GM19324 (cell line): Measurements from ENCODE around the gene SLAMF1.

Experiments
- ATAC-seq: cut with Tn5 transposase; IDR thresholded peaks from one replicate; pipeline ENCODE4 v1.9.1; 2021; ENCODE audit warnings: mild to moderate bottlenecking, moderate library complexity; ENCODE audit not compliant: unreplicated experiment, low FRiP score

The SLAMF1 gene

DNA sequence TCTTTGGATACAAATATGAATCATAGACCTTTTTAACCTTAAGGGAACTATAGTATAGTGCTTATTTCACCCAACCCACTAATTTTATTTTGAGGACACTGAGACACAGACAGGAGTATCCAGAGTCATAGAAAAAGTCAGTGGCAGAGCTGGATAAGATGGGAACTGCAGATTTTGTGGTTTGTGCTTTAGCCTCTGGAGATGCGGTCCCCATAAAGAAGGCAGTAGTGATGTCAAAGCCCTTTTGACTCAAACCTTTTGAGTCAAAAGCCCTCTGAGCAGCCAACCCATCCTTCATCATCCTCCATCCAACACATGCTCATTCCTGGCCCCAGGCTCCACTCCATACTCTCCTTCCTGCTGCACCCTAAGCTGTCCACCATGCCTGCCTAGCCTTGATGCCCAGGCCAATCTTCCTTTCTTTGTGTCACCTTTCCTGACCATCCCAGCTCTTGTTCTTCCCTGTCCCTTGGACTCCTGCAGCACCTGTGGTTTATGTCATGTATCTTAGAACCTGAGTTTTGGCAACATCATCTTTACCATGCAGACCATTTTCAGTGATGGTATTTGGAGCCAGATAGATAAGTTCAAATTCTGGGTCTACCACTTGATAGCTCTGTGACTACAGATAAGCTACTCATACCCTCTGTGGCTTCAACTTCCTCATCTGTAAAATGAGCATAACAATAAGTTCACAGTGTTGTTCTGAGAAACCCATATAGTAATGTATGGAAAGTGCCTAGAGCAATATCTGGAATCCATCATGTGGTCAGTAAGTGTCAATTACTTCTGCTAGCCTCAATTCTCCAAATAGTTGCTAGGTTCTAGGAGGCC, 20.1 kb downstream of the SLAMF1 start:
- no peak for ATAC-seq

DNA sequence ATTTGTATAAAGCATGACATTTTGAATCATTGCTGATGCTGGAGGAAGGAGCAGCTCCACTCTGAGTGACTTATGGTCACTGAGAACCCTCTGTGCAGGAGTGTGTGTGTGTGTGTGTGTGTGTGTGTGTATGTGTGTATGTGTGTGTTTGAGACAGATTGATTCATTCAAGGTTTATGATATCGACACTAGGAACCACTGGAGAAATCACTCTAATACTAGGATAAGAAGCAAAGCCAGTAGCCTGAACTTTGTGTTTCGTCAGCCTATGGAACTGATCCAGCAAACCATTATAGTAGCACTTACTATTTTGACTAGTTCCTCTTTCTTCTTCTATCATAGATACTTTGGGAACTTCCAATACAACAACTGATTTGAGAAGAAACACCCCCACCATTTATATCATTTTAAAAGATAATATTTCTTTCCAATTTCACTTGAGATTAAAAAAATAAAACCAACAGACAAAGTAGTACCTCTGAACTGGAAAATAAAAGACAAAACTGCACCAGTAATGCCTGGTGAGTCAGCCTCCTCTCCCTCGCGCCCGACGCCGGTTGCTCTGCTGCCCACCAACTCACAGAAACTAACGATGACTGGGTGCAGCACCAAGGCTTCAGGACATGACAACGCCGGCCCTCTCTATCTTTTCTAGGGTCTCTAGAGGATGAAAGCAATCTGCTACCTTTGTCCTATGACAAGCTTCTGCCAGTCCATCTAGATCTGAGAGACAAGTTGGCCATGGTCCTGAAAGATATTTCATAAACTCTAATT, 20.9 kb downstream of the SLAMF1 start:
- no peak for ATAC-seq

DNA sequence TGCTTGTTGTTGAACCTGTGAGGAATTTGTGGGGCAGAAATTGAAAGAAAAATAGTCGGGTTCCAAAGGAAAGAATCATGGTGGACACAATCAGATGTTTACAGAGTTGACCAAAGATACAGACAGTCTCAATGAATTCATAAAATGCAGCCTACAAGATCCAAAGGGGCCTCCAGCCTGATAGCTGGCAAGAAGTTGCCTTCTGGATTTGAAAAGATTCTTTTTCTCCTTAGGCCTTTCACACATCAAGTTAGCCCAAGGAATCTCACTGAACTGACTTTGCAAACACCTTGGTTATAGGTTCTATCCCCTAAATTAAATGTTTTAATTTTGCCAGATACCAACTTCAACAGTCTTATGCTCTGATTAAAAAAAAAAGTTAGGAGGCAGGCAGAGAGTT, 21.5 kb downstream of the SLAMF1 start:
- no peak for ATAC-seq

DNA sequence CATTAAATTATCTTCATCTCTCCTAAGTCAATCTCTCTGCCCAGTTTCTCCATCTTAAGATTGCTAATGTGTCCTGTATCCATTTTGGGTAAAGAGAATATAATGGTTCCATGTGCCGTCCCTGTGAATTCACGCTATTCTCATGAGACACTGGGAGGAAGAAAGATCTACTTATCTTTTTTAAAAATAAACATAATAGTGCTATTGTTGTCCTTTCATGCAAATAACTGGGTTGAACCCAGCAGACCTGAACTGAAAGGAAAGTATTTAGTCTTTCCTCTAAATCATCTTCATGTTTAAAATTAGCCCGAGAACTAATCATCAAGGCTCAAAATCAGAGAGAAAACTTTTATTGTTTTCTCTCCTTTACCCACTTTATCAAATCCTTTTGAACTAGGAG, 22.4 kb downstream of the SLAMF1 start:
- no peak for ATAC-seq

DNA sequence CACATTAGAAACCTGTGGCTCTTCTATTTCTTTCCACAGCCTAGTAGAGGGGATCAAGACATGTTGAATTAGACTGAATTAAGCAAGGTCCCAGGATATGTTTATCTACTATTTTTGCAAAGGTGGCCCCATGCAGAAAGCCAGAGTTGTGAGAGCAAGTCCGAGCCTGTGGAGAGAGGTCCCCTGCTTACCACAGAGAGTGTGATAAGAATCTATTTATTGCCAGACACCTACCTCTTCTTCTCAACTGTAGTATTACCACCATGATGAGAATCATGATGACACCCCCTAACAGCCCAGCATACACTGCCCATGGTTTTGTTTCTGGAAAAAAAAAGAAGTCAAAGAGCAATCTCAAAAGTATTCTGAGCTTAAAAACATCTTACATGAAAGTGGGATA, 23.0 kb downstream of the SLAMF1 start:
- no peak for ATAC-seq

DNA sequence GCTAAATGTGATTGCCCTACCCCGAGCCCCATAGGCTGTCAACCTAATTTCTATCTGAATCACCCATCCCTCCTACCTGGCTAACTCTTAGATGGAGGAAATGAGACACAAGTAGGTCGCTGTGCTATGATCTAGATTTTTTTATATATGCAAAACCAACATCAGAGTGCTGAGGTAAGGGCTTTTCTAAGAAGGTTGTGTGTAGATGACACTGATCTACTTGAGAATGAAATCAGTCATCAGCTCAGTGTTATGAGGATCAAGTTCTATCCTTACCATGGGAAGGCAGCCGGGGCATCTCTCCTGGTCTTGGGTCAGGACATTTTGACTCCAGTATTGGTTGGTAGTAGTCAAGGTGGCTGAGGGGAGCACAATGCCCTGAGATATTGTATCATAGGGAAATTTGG, 23.6 kb downstream of the SLAMF1 start:
- no peak for ATAC-seq

DNA sequence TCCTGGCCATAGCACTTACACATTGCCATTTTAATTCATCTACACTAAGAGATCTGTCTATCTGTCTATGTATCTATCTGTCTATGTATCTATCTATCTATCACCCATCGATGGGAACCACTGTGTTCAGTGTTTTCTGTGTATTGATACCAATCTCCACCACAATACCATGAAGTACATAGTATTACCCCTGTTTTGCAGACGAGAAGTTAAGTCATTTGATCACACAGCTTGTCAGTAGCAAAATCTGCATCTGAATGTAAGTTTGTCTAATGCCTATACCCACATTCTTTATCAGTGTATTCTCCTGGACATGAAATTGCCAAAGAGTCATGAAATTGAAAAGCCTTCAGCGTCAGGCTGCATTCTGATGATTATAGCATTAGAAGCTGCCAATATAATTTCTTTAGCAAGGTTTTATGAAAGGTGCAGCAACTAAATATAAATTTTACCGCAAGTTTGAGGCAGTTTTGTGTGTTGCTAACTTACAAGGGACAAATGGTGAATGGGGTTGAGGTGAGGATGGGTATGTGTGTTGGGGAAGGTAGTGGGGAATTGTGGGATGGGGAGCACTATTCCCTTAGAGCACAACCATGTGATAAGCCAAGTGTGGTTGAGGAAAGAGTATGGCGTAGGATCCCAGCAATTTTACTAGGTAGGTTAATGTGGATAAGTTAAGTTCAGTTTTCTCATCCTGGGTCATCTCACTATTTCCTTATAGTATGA, 24.2 kb downstream of the SLAMF1 start:
- no peak for ATAC-seq

DNA sequence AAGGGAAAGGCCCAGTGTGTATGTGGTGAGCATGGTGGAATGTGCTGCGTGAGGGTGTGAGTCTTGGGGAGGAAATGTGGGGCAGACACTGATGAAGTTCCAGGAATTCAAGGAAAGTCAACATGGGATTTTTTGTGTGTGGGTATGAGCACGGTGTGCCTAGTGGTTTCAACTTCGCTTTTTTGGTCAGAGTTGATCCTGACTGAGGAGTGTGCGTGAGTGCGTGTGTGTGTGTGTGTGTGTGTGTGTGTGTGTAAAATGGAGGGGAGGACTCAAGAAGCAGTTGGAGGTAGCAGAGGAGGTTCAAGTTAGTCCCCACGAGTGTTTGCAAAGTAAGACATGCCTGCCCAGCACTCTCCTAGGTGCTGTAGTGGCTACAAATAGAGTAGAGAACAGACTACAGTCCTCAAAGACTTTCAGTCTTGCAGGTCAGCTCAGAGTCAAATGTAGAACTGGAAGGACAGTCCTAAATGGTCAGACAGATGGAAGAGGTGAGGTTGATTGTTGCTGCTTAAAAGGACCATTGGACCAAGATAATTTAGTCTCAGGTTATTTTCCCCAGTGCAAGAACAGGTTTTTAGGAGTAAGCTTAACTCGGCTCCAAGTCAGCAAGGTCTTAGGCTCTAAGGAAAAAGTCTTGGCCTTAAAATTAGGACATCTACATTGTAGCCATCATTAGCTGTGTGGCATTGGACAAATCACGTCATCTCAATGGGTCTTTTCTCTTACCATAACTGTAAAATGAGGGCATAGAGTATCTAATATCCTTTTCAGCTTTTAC, 25.0 kb downstream of the SLAMF1 start:
- ATAC-seq, result no peak

DNA sequence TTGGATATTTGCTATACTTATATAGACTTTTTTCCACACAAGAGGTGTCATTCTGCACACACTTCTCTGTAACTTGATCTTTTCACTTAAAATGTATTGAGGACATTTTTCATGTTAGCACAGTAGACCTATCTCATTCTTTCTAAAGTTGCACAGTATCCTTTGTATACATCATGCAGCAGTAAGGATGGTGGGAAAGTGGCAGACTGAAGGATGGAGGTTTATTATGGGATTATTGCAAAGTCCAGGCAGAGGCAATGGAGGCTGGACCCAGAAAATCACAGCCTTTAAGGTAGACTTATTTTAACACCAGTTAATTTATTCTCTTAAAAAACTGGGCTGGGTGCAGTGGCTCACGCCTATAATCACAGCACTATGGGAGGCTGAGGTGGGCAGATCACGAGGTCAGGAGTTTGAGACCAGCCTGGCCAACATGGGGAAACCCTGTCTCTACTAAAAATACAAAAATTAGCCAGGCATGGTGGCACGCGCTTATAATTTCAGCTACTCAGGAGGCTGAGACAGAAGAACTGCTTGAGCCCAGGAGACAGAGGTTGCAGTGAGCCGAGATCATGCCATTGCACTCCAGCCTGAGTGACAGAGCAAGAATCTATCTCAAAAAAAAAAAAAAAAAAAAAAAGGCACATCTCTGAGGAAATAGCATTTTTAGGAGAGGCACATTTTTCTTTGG, 25.8 kb downstream of the SLAMF1 start:
- no peak for ATAC-seq

DNA sequence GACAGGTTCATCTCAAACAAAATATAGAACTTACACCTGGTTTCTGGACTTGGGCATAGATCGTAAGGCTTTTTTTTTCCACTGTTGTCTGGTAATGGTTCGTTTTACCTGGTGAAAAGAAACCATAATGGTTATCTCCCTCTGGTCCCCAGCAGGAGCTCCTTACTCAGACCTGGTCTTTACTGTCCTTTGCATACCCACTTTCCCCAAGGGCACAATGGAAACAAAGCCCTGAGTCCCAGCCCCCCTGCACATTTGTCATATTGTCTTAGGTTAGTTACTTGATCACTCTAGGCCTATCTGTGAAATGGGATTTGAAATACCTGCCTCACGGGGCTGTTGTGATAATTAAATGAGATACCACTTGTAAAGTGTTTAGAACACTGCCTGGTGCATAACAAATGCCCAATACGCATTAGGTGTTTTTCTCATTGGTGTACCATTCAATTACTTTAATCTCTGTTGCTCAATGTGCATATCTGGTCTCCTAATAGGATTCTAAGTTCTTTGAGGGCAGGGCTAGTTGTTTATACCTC, 27.0 kb downstream of the SLAMF1 start:
- no peak for ATAC-seq

DNA sequence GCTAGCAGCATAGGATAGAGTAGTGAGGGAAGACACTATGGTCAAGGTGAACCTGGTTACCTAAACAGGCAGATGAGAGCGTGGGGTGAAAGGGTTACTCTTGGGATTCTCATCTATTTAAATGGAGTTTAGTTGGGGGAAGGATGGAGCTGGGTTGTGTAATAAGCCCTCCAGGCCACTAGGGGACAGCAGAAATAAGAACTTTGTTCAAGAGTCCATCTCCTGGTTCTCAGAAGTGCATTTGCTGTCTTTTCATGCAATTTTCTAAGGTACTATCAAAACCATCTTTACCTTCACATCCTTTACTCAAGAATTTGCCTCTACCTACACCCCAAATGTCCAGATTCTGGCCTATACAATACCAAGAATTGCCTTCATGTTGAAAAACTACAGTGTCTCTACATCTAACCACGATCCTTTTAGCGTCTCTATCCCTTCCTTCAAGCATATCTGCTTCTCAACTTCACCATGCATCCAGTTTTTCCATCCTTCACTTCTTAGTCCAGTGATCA, 28.0 kb downstream of the SLAMF1 start:
- no peak for ATAC-seq

DNA sequence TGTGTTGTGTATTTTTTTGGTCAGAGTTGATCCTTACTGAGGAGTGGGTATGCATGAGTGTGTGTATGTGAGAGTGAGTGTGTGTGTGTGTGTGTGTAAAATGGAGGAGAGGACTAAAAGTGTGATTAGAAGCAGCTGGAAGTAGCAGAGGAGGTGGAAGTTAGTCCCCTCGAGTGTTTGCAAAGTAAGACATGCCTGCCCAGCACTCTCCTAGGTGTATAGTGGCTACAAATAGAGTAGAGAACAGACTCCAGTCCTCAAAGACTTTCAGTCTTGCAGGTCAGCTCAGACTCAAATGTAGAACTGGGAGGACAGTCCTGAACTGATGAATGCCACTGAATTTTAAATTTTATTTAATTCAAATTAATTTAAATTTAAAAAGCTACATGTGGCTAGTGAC, 28.5 kb downstream of the SLAMF1 start:
- ATAC-seq, result no peak

DNA sequence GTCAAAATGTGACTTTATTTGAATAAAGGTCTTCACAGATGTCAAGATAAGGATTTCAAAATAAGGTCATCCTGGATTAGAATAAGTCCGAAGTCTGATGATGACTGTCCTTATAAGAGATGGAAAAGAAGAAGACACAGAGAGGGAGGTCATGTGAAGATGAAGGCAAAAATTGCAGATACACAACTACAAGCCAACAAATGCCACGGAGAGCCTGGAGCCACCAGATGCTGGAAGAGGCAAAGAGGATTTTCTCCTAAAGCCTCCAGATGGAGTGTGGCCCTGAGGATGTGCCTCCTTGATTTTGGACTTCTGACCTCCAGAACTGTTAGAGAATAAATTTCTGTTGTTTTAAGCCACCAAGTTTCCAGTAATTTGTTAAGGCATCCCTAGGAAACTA, 31.2 kb downstream of the SLAMF1 start:
- ATAC-seq, result no peak

DNA sequence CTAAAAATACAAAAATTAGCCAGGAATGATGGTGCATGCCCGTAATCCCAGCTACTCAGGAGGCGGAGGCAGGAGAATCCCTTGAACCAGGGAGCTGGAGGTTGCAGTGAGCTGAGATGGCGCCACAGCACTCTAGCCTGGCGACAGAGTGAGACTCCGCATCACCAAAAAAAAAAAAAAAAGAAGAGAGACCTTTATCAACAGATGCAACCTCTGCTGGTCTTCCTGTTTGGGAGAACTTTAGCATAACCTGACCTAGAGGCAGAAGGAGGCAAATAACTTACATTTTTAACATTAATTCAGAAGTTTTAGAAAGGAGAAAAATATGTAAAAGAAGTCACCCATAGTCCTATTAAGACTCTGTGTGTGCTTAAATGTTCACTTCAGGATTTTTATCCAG, 32.4 kb downstream of the SLAMF1 start:
- no peak for ATAC-seq

DNA sequence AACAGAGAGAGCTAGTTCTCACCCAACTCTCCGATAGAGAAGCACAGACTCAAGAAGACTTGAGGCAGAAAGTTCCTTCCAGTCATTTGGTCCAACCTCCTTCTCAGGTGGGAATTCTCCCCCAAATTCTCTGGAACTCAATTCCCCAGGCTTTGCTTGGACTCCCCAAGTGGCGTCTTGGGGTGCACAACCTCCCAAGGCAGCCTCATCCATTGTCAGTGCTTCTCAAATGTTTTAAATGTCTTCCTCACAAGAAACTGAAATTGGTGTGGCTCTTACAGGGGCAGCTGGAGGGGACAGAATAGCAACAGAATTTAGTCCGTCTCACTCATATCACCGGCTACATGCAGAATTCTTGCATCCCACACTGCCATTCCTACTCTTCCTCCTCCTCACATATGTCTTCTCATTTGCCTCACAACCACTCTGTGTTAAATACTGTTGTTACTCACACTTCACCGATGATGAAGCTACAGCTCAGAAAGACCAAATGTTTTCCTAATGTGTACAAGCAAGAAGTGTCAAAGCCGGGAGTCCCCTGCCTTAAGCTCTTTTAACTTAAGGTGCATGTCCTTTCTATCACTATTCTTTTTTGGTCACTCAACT, 34.1 kb downstream of the SLAMF1 start:
- no peak for ATAC-seq

DNA sequence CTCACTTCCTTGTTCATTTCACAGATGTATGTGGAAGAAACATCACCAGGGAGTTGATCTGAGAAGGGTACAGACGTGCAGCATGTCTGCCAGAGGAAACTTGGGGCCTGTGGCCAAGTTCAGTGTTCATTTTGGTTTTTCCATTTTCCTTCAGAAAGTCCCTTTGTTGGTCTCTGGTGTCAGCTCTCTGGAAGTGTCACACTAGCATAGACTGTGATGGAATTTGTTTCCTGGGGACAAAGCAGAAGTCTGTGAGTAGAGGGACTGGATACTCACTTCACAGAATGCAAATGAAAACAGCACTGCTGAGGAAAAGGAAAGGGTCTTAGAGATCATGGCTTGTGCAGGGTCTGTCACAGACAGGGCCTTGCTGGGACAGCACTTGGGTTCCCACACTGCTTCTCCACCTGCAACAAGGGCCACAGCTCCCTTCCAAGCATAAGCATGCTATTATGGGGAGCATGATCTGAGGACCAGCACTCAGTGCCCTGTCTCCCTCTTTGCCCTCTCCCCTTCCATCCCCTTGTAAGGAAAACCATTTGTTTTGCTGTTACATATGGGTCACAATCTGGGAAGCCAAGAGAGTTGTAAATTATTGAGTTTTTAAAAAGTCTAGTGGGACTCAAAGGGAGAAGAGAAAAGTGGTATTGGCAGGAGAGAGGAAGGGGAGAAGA, 36.1 kb downstream of the SLAMF1 start:
- ATAC-seq, result no peak

DNA sequence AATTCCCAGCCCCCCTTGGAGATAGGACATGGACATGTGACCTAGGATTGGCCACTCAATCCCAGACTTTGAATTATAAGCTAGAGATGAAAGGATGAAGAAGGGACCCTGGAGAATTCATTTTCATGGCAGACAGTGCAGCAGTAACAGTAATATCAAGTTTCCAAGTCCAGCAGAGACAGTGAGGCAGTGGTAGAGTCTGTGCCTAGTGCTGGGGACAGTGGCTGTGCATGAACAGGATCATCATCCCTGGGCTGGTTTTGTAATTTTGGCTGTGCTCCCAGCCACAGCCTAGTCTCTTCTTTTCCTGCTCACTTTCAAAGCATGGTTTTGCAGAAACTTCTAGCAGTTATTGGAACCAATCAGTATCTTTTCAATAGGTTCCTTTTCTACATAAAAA, 37.9 kb downstream of the SLAMF1 start:
- no peak for ATAC-seq

DNA sequence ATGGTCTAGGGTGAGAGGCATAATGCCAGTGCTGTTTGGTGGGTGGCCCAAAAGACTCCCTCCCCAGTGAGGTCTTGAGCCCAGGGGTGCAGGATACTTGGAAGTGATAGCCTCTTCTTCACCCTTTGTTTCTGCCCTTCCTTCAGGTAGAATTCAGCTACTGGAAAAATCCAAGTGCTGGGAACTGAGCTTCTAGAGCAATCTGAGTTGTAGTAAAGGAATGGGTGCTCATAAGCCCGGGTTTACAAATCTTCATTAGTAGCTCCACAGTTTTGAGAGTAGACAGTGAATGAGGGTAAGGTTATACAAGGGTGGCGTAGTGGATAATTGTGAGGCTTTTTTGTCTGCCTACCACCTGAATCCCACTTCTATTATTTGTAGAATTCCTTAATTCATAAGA, 38.3 kb downstream of the SLAMF1 start:
- no peak for ATAC-seq

DNA sequence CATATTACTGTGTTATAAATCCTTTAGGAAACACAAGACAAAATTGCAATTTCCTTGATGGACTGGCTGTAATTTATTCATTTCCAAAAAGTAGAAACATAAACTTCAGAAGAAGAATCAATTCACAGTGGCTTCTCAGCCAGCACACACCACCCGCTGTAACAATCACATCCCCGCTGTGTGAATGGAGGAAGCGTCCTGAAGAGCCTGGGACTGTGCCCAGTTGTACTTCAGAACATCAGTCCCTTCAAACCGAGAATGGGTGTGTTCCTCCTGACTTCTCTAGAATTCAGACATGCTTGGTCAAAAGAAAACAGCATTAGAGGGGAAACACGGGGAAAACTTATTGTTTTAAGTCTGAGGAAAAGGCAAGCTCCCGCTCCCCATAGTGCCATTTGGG, 38.8 kb downstream of the SLAMF1 start:
- ATAC-seq, result no peak
